AG08395 (cell line): ENCODE results near the gene DHDDS.

ENCODE experiments used
- DNase-seq: peaks from one replicate; pipeline ENCODE4 v3.0.0; 2012; ENCODE audit warnings: mixed read lengths, low spot score

Gene DHDDS

GRCh38 chr1:26417111-26417759, 14.9 kb upstream of the DHDDS start:
- peak; percentile 74 for DNase-seq

- no peak for DNase-seq
Measured at GRCh38 chr1:26418865-26419349, 13.2 kb upstream of the DHDDS start.

GRCh38 chr1:26419494-26419893, 12.6 kb upstream of the DHDDS start:
- DNase-seq, result no peak

- no peak for DNase-seq
Measured at GRCh38 chr1:26429721-26430120, 2.4 kb upstream of the DHDDS start.

GRCh38 chr1:26432793-26433192, 672 bp downstream of the DHDDS start:
- DNase-seq, result no peak

GRCh38 chr1:26434161-26434752, 2.1 kb downstream of the DHDDS start:
- no peak for DNase-seq

- DNase-seq, result no peak
Measured at GRCh38 chr1:26438041-26438440, 5.9 kb downstream of the DHDDS start.

GRCh38 chr1:26440259-26440658, 8.1 kb downstream of the DHDDS start:
- no peak for DNase-seq

GRCh38 chr1:26449868-26450267, 17.7 kb downstream of the DHDDS start:
- no peak for DNase-seq

GRCh38 chr1:26450908-26451307, 18.8 kb downstream of the DHDDS start:
- no peak for DNase-seq

GRCh38 chr1:26452459-26453183, 20.5 kb downstream of the DHDDS start:
- DNase-seq, result no peak

GRCh38 chr1:26459148-26459547, 27.0 kb downstream of the DHDDS start:
- DNase-seq, result no peak

GRCh38 chr1:26459573-26460031, 27.5 kb downstream of the DHDDS start:
- no peak for DNase-seq

GRCh38 chr1:26468911-26469310, 36.8 kb downstream of the DHDDS start:
- no peak for DNase-seq

- DNase-seq, result no peak
Measured at GRCh38 chr1:26469558-26469957, 37.4 kb downstream of the DHDDS start.

GRCh38 chr1:26470878-26471497, 38.9 kb downstream of the DHDDS start:
- no peak for DNase-seq

- peak; percentile 46 for DNase-seq
Measured at GRCh38 chr1:26471498-26472319, 39.6 kb downstream of the DHDDS start.

- DNase-seq, result peak; percentile 87
Measured at GRCh38 chr1:26472320-26472900, 40.3 kb downstream of the DHDDS start, which contains the start of gene HMGN2. HMGN2 (plus strand) TSS chr1:26472440; CDS start chr1:26472613, 173 bp downstream.

- DNase-seq, result peak; percentile 99
Measured at GRCh38 chr1:26472901-26473845, 41.1 kb downstream of the DHDDS start.

GRCh38 chr1:26474818-26475217, 42.7 kb downstream of the DHDDS start:
- no peak for DNase-seq
